Mucosa of rectum (tissue), 2 donors: Measurements from ENCODE around the gene TCIRG1.

Experiments used
- H3K27ac ChIP-seq, 2 donors: one replicate each; pipeline ENCODE4 v1.7.0; 2013; ENCODE audit warnings: inconsistent platforms in 2 of 2, low read depth in 2 of 2, low read length in 2 of 2
- H3K27me3 ChIP-seq, 2 donors: one replicate each; pipeline ENCODE4 v1.7.0; 2013; ENCODE audit warnings: low read length in 2 of 2; ENCODE audit not compliant: control insufficient read depth in 2 of 2, insufficient read depth in 2 of 2
- H3K36me3 ChIP-seq, 2 donors: one replicate each; pipeline ENCODE4 v1.7.0; 2013; ENCODE audit warnings: low read length in 2 of 2; ENCODE audit not compliant: control insufficient read depth in 2 of 2, insufficient read depth in 2 of 2
- H3K4me1 ChIP-seq, 2 donors: one replicate each; pipeline ENCODE4 v1.7.0; 2013; ENCODE audit warnings: low read length in 2 of 2, mild to moderate bottlenecking in 1 of 2; ENCODE audit not compliant: control insufficient read depth in 2 of 2, insufficient read depth in 2 of 2
- H3K4me3 ChIP-seq, 2 donors: one replicate each; pipeline ENCODE4 v1.7.0; 2013; ENCODE audit warnings: low read length in 2 of 2
- H3K9ac ChIP-seq, 2 donors: one replicate each; pipeline ENCODE4 v1.7.0; 2013; ENCODE audit warnings: low read length in 2 of 2, low read depth in 1 of 2, mild to moderate bottlenecking in 1 of 2
- H3K9me3 ChIP-seq, 2 donors: one replicate each; pipeline ENCODE4 v1.7.0; 2013; ENCODE audit warnings: low read length in 2 of 2; ENCODE audit not compliant: control insufficient read depth in 2 of 2
- donor health status: healthy.
- donor health status: Normal muscosa, but diverticular disease.

The TCIRG1 gene

GRCh38 chr11:68044145-68044813, 5.5 kb downstream of the TCIRG1 start:
- H3K4me1 ChIP-seq = peaks cover 12 to 14% of the 10 kb centered on the region in 2 donors
- H3K27me3 ChIP-seq = no peaks in the 10 kb centered on the region
- H3K27ac ChIP-seq = no peak overlapping the region
- H3K36me3 ChIP-seq = peaks cover 28 to 33% of the 10 kb centered on the region in 2 donors
- H3K9ac ChIP-seq = no peak overlapping the region
- H3K4me3 ChIP-seq = no peak overlapping the region
- no peaks in the 10 kb centered on the region for H3K9me3 ChIP-seq

GRCh38 chr11:68044898-68045351, 6.1 kb downstream of the TCIRG1 start:
- Histone ChIP-seq H3K9me3 (no peaks in the 10 kb centered on the region), H3K27me3 (no peaks in the 10 kb centered on the region), H3K9ac (no peak overlapping the region), H3K36me3 (peaks cover 30 to 34% of the 10 kb centered on the region in 2 donors), H3K4me1 (peaks cover 8% of the 10 kb centered on the region in 2 donors), H3K27ac (no peak overlapping the region), H3K4me3 (no peak overlapping the region)

DNA sequence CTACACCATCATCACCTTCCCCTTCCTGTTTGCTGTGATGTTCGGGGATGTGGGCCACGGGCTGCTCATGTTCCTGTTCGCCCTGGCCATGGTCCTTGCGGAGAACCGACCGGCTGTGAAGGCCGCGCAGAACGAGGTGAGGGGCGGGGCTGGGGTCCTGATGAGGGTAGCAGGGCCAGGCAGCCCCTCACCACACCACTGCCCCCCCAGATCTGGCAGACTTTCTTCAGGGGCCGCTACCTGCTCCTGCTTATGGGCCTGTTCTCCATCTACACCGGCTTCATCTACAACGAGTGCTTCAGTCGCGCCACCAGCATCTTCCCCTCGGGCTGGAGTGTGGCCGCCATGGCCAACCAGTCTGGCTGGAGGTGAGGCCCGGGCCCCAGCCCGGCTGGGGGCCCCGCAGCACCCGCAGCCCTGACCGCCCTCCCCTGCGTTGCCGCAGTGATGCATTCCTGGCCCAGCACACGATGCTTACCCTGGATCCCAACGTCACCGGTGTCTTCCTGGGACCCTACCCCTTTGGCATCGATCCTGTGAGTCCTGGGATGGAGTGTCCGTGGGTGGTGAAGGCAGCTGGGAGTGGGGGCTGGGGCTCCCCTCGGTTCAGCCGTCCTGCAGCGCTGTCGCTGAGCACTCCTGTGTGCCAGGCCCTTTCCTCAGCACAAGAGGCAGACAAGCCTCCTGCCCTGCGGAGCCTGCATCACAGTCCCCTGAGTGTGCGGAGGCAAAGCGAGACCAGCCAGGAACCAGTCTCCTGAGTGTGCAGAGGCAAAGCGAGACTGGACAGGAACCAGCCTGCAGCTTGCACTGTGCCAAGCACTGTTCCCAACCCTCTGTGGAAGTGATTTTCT, 8.8 kb downstream of the TCIRG1 start:
- Histone ChIP-seq H3K4me1 (no peaks in the 10 kb centered on the region), H3K27me3 (no peaks in the 10 kb centered on the region), H3K36me3 (peaks cover 47% of the 10 kb centered on the region in 2 donors), H3K9me3 (no peaks in the 10 kb centered on the region), H3K27ac (no peak overlapping the region), H3K9ac (no peak overlapping the region), H3K4me3 (no peak overlapping the region)

- no peak overlapping the region for H3K9ac ChIP-seq
- H3K4me1 ChIP-seq = no peaks in the 10 kb centered on the region
- no peak overlapping the region for H3K27ac ChIP-seq
- H3K27me3 ChIP-seq = no peaks in the 10 kb centered on the region
- no peak overlapping the region for H3K4me3 ChIP-seq
- peaks cover 43 to 56% of the 10 kb centered on the region in 2 donors for H3K36me3 ChIP-seq
- H3K9me3 ChIP-seq = no peaks in the 10 kb centered on the region
These were observed 10.1 kb downstream of the TCIRG1 start for GRCh38 chr11:68048681-68049508.

GRCh38 chr11:68049509-68050370, 10.9 kb downstream of the TCIRG1 start:
- H3K9ac ChIP-seq = no peak overlapping the region
- H3K4me1 ChIP-seq = no peaks in the 10 kb centered on the region
- H3K27ac ChIP-seq = no peak overlapping the region
- H3K4me3 ChIP-seq = no peak overlapping the region
- H3K9me3 ChIP-seq = no peaks in the 10 kb centered on the region
- no peaks in the 10 kb centered on the region for H3K27me3 ChIP-seq
- peaks cover 36 to 56% of the 10 kb centered on the region in 2 donors for H3K36me3 ChIP-seq

GRCh38 chr11:68050371-68050841, 11.6 kb downstream of the TCIRG1 start:
- H3K27me3 ChIP-seq = no peaks in the 10 kb centered on the region
- no peak overlapping the region for H3K27ac ChIP-seq
- H3K4me1 ChIP-seq = no peaks in the 10 kb centered on the region
- H3K4me3 ChIP-seq = no peak overlapping the region
- H3K9me3 ChIP-seq = no peaks in the 10 kb centered on the region
- H3K36me3 ChIP-seq = peaks cover 30 to 51% of the 10 kb centered on the region in 2 donors
- no peak overlapping the region for H3K9ac ChIP-seq

- peaks cover 27 to 49% of the 10 kb centered on the region in 2 donors for H3K36me3 ChIP-seq
These were observed 12.6 kb downstream of the TCIRG1 start for GRCh38 chr11:68051191-68052136.

GRCh38 chr11:68052137-68052873, 13.5 kb downstream of the TCIRG1 start:
- Histone ChIP-seq H3K36me3 (peaks cover 24 to 46% of the 10 kb centered on the region in 2 donors), H3K27me3 (no peaks in the 10 kb centered on the region), H3K4me1 (no peaks in the 10 kb centered on the region), H3K9me3 (no peaks in the 10 kb centered on the region), H3K9ac (no peak overlapping the region), H3K4me3 (no peak overlapping the region), H3K27ac (no peak overlapping the region)

More at GRCh38 chr11:68051191-68052136, 12.6 kb downstream of the TCIRG1 start:
- Histone ChIP-seq H3K4me1 (no peaks in the 10 kb centered on the region), H3K9me3 (no peaks in the 10 kb centered on the region), H3K27me3 (no peaks in the 10 kb centered on the region), H3K4me3 (no peak overlapping the region), H3K27ac (no peak overlapping the region), H3K9ac (no peak overlapping the region)
